Measurements from ENCODE around the gene MPP1. TPM values are rescaled to one million over a fixed set of nuclear protein-coding genes. Genes with fewer than 3 reads are reported as not detected.

MPP1 gene
- total RNA-seq, 1 donor from 2014 or later, result 65.3 TPM

DNA sequence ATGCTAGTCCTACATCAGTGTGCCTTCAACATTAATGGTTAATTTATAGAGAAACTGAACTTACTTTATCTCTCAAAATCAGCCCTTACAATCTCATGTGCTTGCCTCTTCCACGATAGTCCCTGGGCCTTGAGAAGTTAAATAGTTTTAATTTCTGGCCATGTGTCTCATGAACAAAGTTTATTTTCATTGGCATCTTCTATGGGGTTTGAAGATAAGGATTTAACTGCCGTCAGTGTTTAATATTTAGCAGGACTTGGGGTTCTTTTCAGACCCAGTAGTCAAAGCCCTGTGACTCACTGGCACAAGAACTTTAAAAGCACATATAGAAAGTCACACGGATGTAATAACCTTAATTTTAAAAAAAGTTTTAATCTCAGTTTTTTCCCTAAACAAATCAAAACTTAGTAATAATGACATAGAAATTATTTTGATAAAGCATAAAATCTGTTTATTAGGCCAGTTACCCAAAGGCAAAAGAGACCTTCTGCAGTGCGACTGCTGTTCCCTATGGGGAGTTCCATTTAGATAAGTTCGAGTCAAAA, 10.1 kb upstream of the MPP1 start:
- Histone ChIP-seq H3K27ac (no peak overlapping the region), H3K4me3 (no peak overlapping the region), H3K36me3 (no peaks in the 10 kb centered on the region), H3K4me1 (no peaks in the 10 kb centered on the region), H3K27me3 (no peaks in the 10 kb centered on the region), H3K9me3 (no peaks in the 10 kb centered on the region)
- intact Hi-C loops (cut with DNase I), result no loop called here
- TF ChIP-seq, protein P1, sequence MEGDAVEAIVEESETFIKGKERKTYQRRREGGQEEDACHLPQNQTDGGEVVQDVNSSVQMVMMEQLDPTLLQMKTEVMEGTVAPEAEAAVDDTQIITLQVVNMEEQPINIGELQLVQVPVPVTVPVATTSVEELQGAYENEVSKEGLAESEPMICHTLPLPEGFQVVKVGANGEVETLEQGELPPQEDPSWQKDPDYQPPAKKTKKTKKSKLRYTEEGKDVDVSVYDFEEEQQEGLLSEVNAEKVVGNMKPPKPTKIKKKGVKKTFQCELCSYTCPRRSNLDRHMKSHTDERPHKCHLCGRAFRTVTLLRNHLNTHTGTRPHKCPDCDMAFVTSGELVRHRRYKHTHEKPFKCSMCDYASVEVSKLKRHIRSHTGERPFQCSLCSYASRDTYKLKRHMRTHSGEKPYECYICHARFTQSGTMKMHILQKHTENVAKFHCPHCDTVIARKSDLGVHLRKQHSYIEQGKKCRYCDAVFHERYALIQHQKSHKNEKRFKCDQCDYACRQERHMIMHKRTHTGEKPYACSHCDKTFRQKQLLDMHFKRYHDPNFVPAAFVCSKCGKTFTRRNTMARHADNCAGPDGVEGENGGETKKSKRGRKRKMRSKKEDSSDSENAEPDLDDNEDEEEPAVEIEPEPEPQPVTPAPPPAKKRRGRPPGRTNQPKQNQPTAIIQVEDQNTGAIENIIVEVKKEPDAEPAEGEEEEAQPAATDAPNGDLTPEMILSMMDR (IDR thresholded peaks at IDR 0.05), result no peak
- no peak for DNase-seq (ENCODE audit: low spot score in 2 of 2)

DNA sequence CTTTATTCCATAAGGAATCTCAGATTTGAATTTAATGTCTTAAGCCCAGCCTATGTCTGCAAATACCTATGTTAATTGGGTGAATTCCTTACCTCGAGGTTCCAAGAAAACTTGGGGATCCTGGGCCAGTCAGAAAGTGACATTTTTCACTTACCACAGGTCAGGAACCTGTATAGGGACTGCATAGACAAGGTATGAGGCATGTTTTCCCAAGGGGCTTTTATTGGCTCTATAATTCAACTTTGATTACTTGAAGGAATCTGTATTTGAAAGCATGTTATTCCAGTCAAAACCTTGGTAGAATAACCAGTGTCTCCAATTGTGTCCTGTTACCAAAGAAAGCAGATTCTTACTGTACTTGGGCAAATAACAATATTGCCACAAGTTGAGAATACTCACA, 8.5 kb upstream of the MPP1 start:
- H3K4me3 ChIP-seq, result no peak overlapping the region
- H3K4me1 ChIP-seq, result no peaks in the 10 kb centered on the region
- no peaks in the 10 kb centered on the region for H3K36me3 ChIP-seq
- no peak for DNase-seq (ENCODE audit: low spot score in 2 of 2)
- intact Hi-C loops (cut with DNase I), result no loop called here
- no peaks in the 10 kb centered on the region for H3K9me3 ChIP-seq
- no peaks in the 10 kb centered on the region for H3K27me3 ChIP-seq
- no peak overlapping the region for H3K27ac ChIP-seq
- TF ChIP-seq, protein P1 (IDR thresholded peaks at IDR 0.05), result no peak

DNA sequence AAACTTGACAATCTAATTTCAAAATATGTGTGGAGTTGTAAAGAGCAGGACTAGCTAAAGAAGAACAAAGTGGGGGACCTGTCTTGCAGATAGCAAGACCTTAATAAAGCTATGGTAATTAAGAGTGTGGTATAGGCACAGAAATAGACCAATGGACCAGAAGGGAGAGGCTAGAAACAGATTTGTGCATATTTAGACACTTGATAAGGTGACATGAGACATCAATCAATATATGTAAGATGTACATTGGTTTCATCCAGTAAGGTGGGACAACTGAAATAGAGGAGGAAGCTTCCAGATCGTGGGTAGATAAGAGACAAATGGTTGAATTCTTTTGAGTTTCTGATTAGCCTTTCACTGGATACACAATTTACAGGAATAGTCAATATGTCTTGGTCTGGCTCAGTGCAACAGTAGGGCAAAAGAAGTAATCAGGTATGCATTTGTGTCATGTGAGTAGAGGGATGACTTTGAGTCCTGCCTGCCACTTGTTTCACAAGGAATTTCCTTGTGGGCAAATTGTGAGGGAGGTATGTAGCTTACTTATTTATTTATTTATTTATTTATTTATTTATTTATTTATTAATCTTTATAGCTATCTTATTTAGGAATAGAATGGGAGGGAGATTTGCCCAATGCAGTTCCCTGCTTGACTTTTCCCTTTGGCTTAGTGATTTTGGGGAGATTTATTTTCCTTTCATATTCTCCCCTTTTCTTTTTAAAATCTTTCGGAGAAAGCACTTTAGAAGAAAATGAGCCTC, 7.2 kb upstream of the MPP1 start:
- TF ChIP-seq, protein P1 (IDR thresholded peaks at IDR 0.05), result no peak
- no peak for DNase-seq (ENCODE audit: low spot score in 2 of 2)
- Histone ChIP-seq H3K9me3 (no peaks in the 10 kb centered on the region), H3K27ac (no peak overlapping the region), H3K36me3 (no peaks in the 10 kb centered on the region), H3K4me3 (no peak overlapping the region), H3K4me1 (no peaks in the 10 kb centered on the region), H3K27me3 (no peaks in the 10 kb centered on the region)
- intact Hi-C loops (cut with DNase I), result no loop called here

DNA sequence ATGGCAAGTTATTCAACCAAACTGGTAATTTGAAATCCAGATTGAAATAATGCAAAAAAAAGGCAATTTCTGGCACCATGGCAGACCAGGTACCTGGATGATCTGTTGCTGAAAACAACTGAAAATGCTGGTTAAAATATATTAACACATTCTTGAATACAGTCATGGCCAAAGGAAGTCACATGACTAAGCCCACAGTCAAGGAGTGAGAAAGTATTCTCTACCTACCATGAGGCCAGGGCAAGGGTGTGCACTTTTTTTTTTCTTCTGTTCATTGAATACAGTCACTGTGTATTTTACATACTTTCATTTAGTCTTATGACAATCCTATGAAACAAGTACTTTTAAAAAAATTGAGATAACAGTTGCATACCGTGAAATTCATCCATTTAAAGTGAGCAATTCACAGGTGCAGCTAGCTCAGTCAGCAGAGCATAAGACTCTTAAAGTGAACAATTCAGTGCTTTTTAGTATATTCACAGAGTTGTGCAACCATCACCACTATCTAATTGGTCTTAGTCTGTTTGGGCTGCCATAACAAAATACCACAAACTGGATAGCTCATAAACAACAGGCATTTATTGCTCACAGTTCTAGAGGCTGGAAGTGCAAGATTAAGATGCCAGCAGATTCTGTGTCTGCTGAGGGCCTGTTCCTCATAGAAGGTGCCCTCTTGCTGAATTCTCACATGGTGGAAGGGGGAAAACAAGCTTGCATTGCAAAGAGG, 4.8 kb upstream of the MPP1 start:
- DNase-seq (ENCODE audit: low spot score in 2 of 2), result no peak
- Histone ChIP-seq H3K4me3 (no peak overlapping the region), H3K4me1 (no peaks in the 10 kb centered on the region), H3K27me3 (no peaks in the 10 kb centered on the region), H3K36me3 (no peaks in the 10 kb centered on the region), H3K27ac (no peak overlapping the region), H3K9me3 (no peaks in the 10 kb centered on the region)
- intact Hi-C loops (cut with DNase I), result no loop called here
- TF ChIP-seq, protein P1 (IDR thresholded peaks at IDR 0.05), result no peak

DNA sequence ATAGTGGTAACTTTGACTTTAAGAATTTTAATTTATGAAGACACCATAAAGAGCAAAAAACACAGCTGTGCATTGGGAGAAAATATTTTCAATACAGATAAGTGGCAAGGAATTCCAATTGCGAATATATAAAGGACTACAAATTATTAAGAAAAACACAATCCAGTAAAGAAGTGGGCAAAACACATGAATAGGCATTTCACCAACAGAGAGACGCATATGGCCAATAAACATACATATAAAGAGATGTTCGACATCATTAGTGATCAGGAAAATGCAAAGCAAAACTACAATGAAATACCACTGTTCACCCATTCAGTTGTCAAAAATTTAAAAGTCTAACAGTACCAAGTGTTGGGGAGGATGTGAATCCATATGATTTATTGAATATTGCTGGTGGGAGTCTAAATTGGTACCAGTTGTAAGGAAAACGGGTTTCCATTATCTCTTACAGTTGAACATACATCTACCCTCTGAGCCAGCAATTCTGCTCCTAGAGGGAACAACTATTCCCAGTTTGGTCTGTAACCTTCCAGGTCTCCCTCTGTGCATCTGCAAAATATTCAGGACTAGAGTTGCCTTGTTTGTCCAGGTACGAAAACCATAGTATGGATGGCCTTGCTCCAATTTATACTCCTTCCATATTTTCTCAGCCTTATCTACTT, 1.7 kb upstream of the MPP1 start:
- H3K27ac ChIP-seq, result no peak overlapping the region
- no peak for DNase-seq (ENCODE audit: low spot score in 2 of 2)
- H3K27me3 ChIP-seq, result no peaks in the 10 kb centered on the region
- H3K9me3 ChIP-seq, result no peaks in the 10 kb centered on the region
- H3K4me1 ChIP-seq, result no peaks in the 10 kb centered on the region
- H3K4me3 ChIP-seq, result no peak overlapping the region
- intact Hi-C loops (cut with DNase I), result no loop called here
- TF ChIP-seq, protein P1 (IDR thresholded peaks at IDR 0.05), result no peak
- H3K36me3 ChIP-seq, result no peaks in the 10 kb centered on the region
